ENCODE data around the gene CEP112. TPM values are rescaled to one million over a fixed set of nuclear protein-coding genes. Genes with fewer than 3 reads are reported as not detected.

Gene CEP112
- total RNA-seq, 6 experiments from 2014 or later = 5.3 to 7.7 (median 6.9) TPM

- no peak for DNase-seq
- Mint-ChIP-seq H3K9me3 (peaks cover 9% of the 10 kb centered on the region), H3K4me3 (no peak overlapping the region), H3K27me3 (ENCODE audit: insufficient read depth) (no peaks in the 10 kb centered on the region), H3K4me1 (ENCODE audit: low read depth) (no peaks in the 10 kb centered on the region), H3K27ac (no peak overlapping the region), H3K36me3 (ENCODE audit: low read depth) (peaks cover 18% of the 10 kb centered on the region)
- no peak for TF ChIP-seq CTCF (IDR thresholded peaks at IDR 0.05)
Observed at GRCh38 chr17:65952586-65952985, 239.3 kb downstream of the CEP112 start.

- H3K4me1 Mint-ChIP-seq (ENCODE audit: low read depth) = no peaks in the 10 kb centered on the region
- H3K27me3 Mint-ChIP-seq (ENCODE audit: insufficient read depth) = no peaks in the 10 kb centered on the region
- TF ChIP-seq CTCF (IDR thresholded peaks at IDR 0.05) = no peak
- no peak for DNase-seq
- H3K4me3 Mint-ChIP-seq = no peak overlapping the region
- H3K27ac Mint-ChIP-seq = no peak overlapping the region
- peaks cover 18% of the 10 kb centered on the region for H3K36me3 Mint-ChIP-seq (ENCODE audit: low read depth)
- peaks cover 9% of the 10 kb centered on the region for H3K9me3 Mint-ChIP-seq
Observed at GRCh38 chr17:65952015-65952414, 239.9 kb downstream of the CEP112 start.

DNA sequence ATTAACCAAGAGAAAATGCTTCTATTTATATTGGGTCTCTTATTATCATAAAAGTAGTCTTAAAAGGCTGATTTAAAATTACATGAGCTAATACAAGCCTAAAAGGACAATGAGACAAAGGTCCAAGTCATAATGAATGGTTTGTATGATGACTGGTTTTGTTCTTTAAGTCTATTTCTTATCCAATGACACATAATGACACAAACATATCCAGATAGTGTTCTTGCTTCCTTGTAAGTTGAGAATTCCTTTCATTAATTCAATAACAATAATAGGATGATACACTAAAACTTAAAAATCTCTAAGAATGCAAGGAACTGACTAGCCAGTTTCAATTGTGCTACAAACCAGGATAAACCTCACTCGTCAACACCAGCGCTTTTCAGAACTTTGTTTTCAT lies 244.1 kb downstream of the CEP112 start:
- Mint-ChIP-seq H3K36me3 (ENCODE audit: low read depth) (peaks cover 9% of the 10 kb centered on the region), H3K4me3 (no peak overlapping the region), H3K27ac (no peak overlapping the region), H3K9me3 (peaks cover 7% of the 10 kb centered on the region), H3K4me1 (ENCODE audit: low read depth) (no peaks in the 10 kb centered on the region), H3K27me3 (ENCODE audit: insufficient read depth) (no peaks in the 10 kb centered on the region)
- TF ChIP-seq CTCF (IDR thresholded peaks at IDR 0.05) = no peak
- no peak for DNase-seq

GRCh38 chr17:65942592-65942991 lies 249.3 kb downstream of the CEP112 start:
- no peak for DNase-seq
- TF ChIP-seq CTCF (IDR thresholded peaks at IDR 0.05) = no peak
- Mint-ChIP-seq H3K4me3 (no peak overlapping the region), H3K27ac (no peak overlapping the region), H3K36me3 (ENCODE audit: low read depth) (0 out of 2 replicates have a peak, but pooled peaks cover 5% of the 10 kb centered on the region), H3K27me3 (ENCODE audit: insufficient read depth) (no peaks in the 10 kb centered on the region), H3K4me1 (ENCODE audit: low read depth) (peaks cover 5% of the 10 kb centered on the region; the same call in 1 of the 2 replicates), H3K9me3 (no peaks in the 10 kb centered on the region)

DNA sequence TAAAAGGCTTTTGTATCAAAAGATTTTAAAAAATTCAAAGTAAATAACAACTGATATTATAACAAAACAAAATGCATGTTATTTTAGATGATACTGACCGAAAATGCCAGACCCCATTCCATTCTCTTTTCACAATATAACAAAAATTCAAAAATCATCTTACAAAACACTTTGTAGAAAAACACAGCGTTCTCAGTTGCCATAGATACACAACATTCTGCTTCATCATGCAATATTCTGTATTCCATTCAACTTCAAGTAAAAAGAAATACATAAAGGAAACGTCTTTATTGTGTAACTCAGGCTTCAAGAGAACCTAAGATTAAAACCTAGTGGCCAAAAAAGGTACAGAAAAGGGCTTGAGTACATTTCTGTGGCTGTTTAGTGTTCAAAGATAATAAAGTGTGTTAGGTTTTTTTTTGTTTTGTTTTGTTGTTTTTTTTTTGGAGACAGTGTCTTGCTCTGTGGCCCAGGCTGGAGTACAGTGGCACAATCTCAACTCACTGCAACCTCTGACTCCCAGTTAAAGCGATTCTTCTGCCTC lies 250.5 kb downstream of the CEP112 start:
- no peaks in the 10 kb centered on the region for H3K27me3 Mint-ChIP-seq (ENCODE audit: insufficient read depth)
- H3K9me3 Mint-ChIP-seq = no peaks in the 10 kb centered on the region
- H3K27ac Mint-ChIP-seq = no peak overlapping the region
- no peak for DNase-seq
- TF ChIP-seq CTCF (IDR thresholded peaks at IDR 0.05) = peak; percentile 41
- H3K36me3 Mint-ChIP-seq (ENCODE audit: low read depth) = 0 out of 2 replicates have a peak, but pooled peaks cover 5% of the 10 kb centered on the region
- no peak overlapping the region for H3K4me3 Mint-ChIP-seq
- peaks cover 5% of the 10 kb centered on the region for H3K4me1 Mint-ChIP-seq (ENCODE audit: low read depth)

- Mint-ChIP-seq H3K27me3 (ENCODE audit: insufficient read depth) (no peaks in the 10 kb centered on the region), H3K4me1 (ENCODE audit: low read depth) (peaks cover 15% of the 10 kb centered on the region), H3K9me3 (peaks cover 15% of the 10 kb centered on the region), H3K36me3 (ENCODE audit: low read depth) (peaks cover 17% of the 10 kb centered on the region), H3K27ac (no peak overlapping the region), H3K4me3 (no peak overlapping the region)
- DNase-seq = peak; percentile 30
- TF ChIP-seq CTCF (IDR thresholded peaks at IDR 0.05) = no peak
Observed at GRCh38 chr17:65936013-65936412, 255.9 kb downstream of the CEP112 start.

All from HFFc6 (cell line).